ENCODE data around the gene NT5C3A. TPM values are rescaled to one million over a fixed set of nuclear protein-coding genes. Genes with fewer than 3 reads are reported as not detected.

NT5C3A gene
- total and polyA plus RNA-seq, 2 of the 8 experiments (the other 6 are each of a cell fraction or from before 2014, with no cell fraction given), result 7.5 to 22.7 TPM

- H3K4me2 ChIP-seq (ENCODE audit: insufficient read depth in 1 of 2, low read depth in 2 of 2, low read length in 2 of 2), result no peak overlapping the region
Observed at GRCh38 chr7:33038639-33039038, 23.9 kb downstream of the NT5C3A start.

More at GRCh38 chr7:33038639-33039038, 23.9 kb downstream of the NT5C3A start:
- Histone ChIP-seq H3K23ac (ENCODE audit: insufficient read length) (no peak overlapping the region), H3K79me2 (ENCODE audit: control insufficient read depth in 1 of 2, insufficient read depth in 2 of 2, low read length in 2 of 2) (peaks cover 0 to 65% of the 10 kb centered on the region in 2 experiments; a peak in 3 of 4 replicates), H4K91ac (replicated peaks; ENCODE audit: insufficient read length, low read length) (no peak overlapping the region), H3K79me1 (ENCODE audit: low read depth, low read length) (peaks cover 3% of the 10 kb centered on the region; the same call in 1 of the 2 replicates), H3K56ac (replicated peaks; ENCODE audit: insufficient read length, low read depth, low read length) (no peak overlapping the region), H4K8ac (ENCODE audit: extremely low read depth, insufficient read depth, low read length) (no peak overlapping the region), H3K14ac (ENCODE audit: insufficient read length) (no peak overlapping the region), H2BK5ac (ENCODE audit: low read depth, low read length) (no peak overlapping the region), H4K20me1 (replicated peaks in 1 of 2; ENCODE audit: control insufficient read depth in 1 of 2, insufficient read depth in 2 of 2, low read length in 2 of 2) (peaks cover 0 to 3% of the 10 kb centered on the region in 2 experiments), H3K4me3 (ENCODE audit: extremely low read depth in 1 of 4, insufficient read depth in 2 of 4, low read depth in 3 of 4, low read length in 4 of 4) (no peak overlapping the region), H3K27me3 (replicated peaks in 1 of 4; ENCODE audit: control insufficient read depth in 3 of 4, extremely low read depth in 1 of 4, insufficient read depth in 3 of 4, low read length in 3 of 4) (no peaks in the 10 kb centered on the region), H2BK120ac (replicated peaks; ENCODE audit: low read depth, low read length) (no peak overlapping the region), H3K27ac (ENCODE audit: low read depth, low read length) (no peak overlapping the region), H3K4ac (replicated peaks; ENCODE audit: insufficient read length, low read depth, low read length) (no peak overlapping the region), H3K4me1 (replicated peaks in 1 of 4; ENCODE audit: control insufficient read depth in 3 of 4, insufficient read depth in 4 of 4, low read length in 3 of 4) (no peaks in the 10 kb centered on the region), H2BK15ac (ENCODE audit: low read length) (no peak overlapping the region), H4K5ac (ENCODE audit: insufficient read length, low read depth, low read length) (no peak overlapping the region), H2BK20ac (ENCODE audit: low read length) (no peak overlapping the region), H2AK5ac (ENCODE audit: low read depth, low read length) (no peak overlapping the region), H3K23me2 (ENCODE audit: low read depth, low read length) (no peaks in the 10 kb centered on the region), H3K18ac (ENCODE audit: extremely low read depth, low read length) (no peak overlapping the region), H2BK12ac (ENCODE audit: low read depth, low read length) (no peak overlapping the region), H3K36me3 (ENCODE audit: control insufficient read depth in 2 of 4, insufficient read depth in 4 of 4, low read length in 3 of 4) (peaks cover 0 to 3% (median 0%) of the 10 kb centered on the region in 4 experiments; a peak in 1 of 8 replicates), H3K9ac (replicated peaks in 1 of 4; ENCODE audit: extremely low read depth in 1 of 4, low read depth in 3 of 4, low read length in 3 of 4) (no peak overlapping the region), H2AFZ (ENCODE audit: low read length) (no peak overlapping the region), H3K9me3 (ENCODE audit: insufficient read depth in 2 of 2, low read depth in 1 of 2, low read length in 1 of 2) (no peaks in the 10 kb centered on the region)
- DNase-seq (ENCODE audit: low read depth in 1 of 2, low spot score in 2 of 2) (no peak), FAIRE-seq (peak; percentile 24)
- no peak for TF ChIP-seq SP4 (IDR thresholded peaks at IDR 0.05; ENCODE audit: low read length)
- TF ChIP-seq FOSL1 (IDR thresholded peaks at IDR 0.05; ENCODE audit: insufficient read depth, low read depth, low read length), result no peak
- TF ChIP-seq JUND (IDR thresholded peaks at IDR 0.05; ENCODE audit: low read length), result no peak
- no peak for TF ChIP-seq PHF8 (conservative IDR thresholded peaks at IDR 0.05; ENCODE audit: low read depth, low read length)
- no peak for TF ChIP-seq HDAC6 (IDR thresholded peaks at IDR 0.05; ENCODE audit: low read depth, low read length)
- 90% methylated on average over 2 of the region's 2 CpGs; no CpG with 5 or more reads in 1 of the 2 experiments for WGBS, 2 experiments (ENCODE audit: extremely low coverage in 1 of 2, insufficient coverage in 1 of 2, insufficient read length in 1 of 2, insufficient replicate concordance in 2 of 2, low coverage in 1 of 2, low lambda C conversion rate in 2 of 2, missing lambda C conversion rate in 1 of 2)
- POLR2A ChIA-PET (ENCODE audit: partially characterized antibody), result no interaction called here
- CTCF ChIA-PET (ENCODE audit: partially characterized antibody), result no interaction called here

Measured in H1 (cell line).